K562 (cell line): Measurements from ENCODE around the gene ZDHHC24. TPM values are rescaled to one million over a fixed set of nuclear protein-coding genes. Genes with fewer than 3 reads are reported as not detected.

Experiments used
- ASH1L ChIP-seq: fragments of 450-650 bp; IDR thresholded peaks from 2 replicates; pipeline ENCODE4 v1.6.1; 2018; ENCODE audit warnings: borderline replicate concordance, mild to moderate bottlenecking, low read depth; ENCODE audit not compliant: partially characterized antibody
- BCL6 ChIP-seq: fragments of 250-450 bp; sonication (Bioruptor Pico); IDR thresholded peaks from 2 replicates; pipeline ENCODE4 v1.4.0; 2020
- BMI1 ChIP-seq: fragments of 150-350 bp; IDR thresholded peaks from 2 replicates; pipeline ENCODE4 v1.6.1; 2014; ENCODE audit warnings: low read length
- ERF ChIP-seq: fragments of 450-650 bp; formaldehyde crosslinking; IDR thresholded peaks from 2 replicates; pipeline ENCODE4 v1.4.0; 2020; ENCODE audit warnings: mild to moderate bottlenecking, mixed read lengths
- FOXA1 ChIP-seq: fragments of 450-650 bp; IDR thresholded peaks from 2 replicates; pipeline ENCODE4 v1.6.1; 2016; ENCODE audit warnings: mild to moderate bottlenecking, borderline replicate concordance
- HDAC2 ChIP-seq: fragments of 450-650 bp; IDR thresholded peaks from 2 replicates; pipeline ENCODE4 v1.6.1; 2016; ENCODE audit warnings: mild to moderate bottlenecking
- L3MBTL2 ChIP-seq: fragments of 450-650 bp; IDR thresholded peaks from 2 replicates; pipeline ENCODE4 v1.6.1; 2016; ENCODE audit warnings: mild to moderate bottlenecking, moderate library complexity
- NUFIP1 ChIP-seq: fragments of 450-650 bp; IDR thresholded peaks from 2 replicates; pipeline ENCODE4 v1.6.1; 2018; ENCODE audit not compliant: partially characterized antibody
- PHTF2 ChIP-seq: fragments of 250-450 bp; sonication (Bioruptor Pico); IDR thresholded peaks from 2 replicates; pipeline ENCODE4 v1.5.0; 2021; ENCODE audit warnings: mild to moderate bottlenecking
- RBM39 ChIP-seq: fragments of 200-400 bp; formaldehyde crosslinking; optimal IDR thresholded peaks from 2 replicates; pipeline ENCODE3; 2018; ENCODE audit warnings: low read depth, low read length
- RFX7 ChIP-seq: fragments of 250-450 bp; sonication (Bioruptor Pico); IDR thresholded peaks from 2 replicates; pipeline ENCODE4 v1.5.1; 2021; ENCODE audit warnings: mild to moderate bottlenecking
- TAL1 ChIP-seq: fragments of 450-650 bp; IDR thresholded peaks from 2 replicates; pipeline ENCODE4 v1.6.1; 2016; ENCODE audit warnings: mild to moderate bottlenecking
- ZNF583 ChIP-seq: fragments of 250-450 bp; sonication (Bioruptor Pico); IDR thresholded peaks from 2 replicates; pipeline ENCODE4 v1.4.0; 2020
- ZNF644 ChIP-seq: fragments of 200-800 bp; sonication (Bioruptor generic); IDR thresholded peaks from 2 replicates; pipeline ENCODE4 v1.6.1; 2016; ENCODE audit warnings: low read depth, missing genetic modification characterization, missing compliant biosample characterization
- ZNF668 ChIP-seq: fragments of 250-450 bp; sonication (Bioruptor Pico); IDR thresholded peaks from 2 replicates; pipeline ENCODE4 v1.8.0; 2022; ENCODE audit warnings: mild to moderate bottlenecking, inconsistent platforms
- polyA plus RNA-seq, 8 experiments: library from polyadenylated mRNA; depleted of rRNA in 4 of 8; stranded (reverse) in 5 of 8; unstranded in 3 of 8; fragments of >200 nt; fragmentation: Nextera tagmentation in 2 of 8; fragmentation: Illumina TruSeq in 1 of 8; extraction: Ambion mirVana in 2 of 8; extraction: Trizol in 1 of 8; gene quantifications; 2 replicates each; pipeline versions ENCODE4 v1.2.1 to v1.2.3, GENCODE V29; 2011 to 2014; ENCODE audit warnings: inconsistent platforms in 1 of 8, missing spikeins in 1 of 8
- total RNA-seq, 7 experiments: library from RNA; depleted of rRNA in 6 of 7; stranded (reverse); fragments of >200 nt in 6 of 7; fragmentation: Illumina TruSeq in 2 of 7; extraction: Trizol in 2 of 7; gene quantifications; 2 replicates each; pipeline versions ENCODE4 v1.2.1 to v1.2.3, GENCODE V29; 2011 to 2021; ENCODE audit warnings: low replicate concordance in 1 of 7
- TF ChIP-seq, protein P1 (sequence below): fragments of 200-400 bp; formaldehyde crosslinking; IDR thresholded peaks from 2 replicates; pipeline ENCODE4 v1.6.1; 2017; ENCODE audit warnings: mild to moderate bottlenecking, low read depth, low read length, moderate library complexity
- TF ChIP-seq, protein P2 (sequence below): sonication (generic); formaldehyde crosslinking; IDR thresholded peaks from 2 replicates; pipeline ENCODE4 v1.8.0; 2022; ENCODE audit warnings: missing genetic modification reagents, mild to moderate bottlenecking, moderate library complexity, borderline replicate concordance
- TF ChIP-seq, protein P3 (sequence below): fragments of 250-450 bp; sonication (Bioruptor Pico); IDR thresholded peaks from 2 replicates; pipeline ENCODE4 v1.8.0; 2022; ENCODE audit warnings: moderate library complexity, mild to moderate bottlenecking, inconsistent platforms
- TF ChIP-seq, protein P4 (sequence below): sonication (generic); IDR thresholded peaks from 2 replicates; pipeline ENCODE4 v1.6.1; 2016
- TF ChIP-seq, protein P5 (sequence below): fragments of 200-800 bp; sonication (Bioruptor generic); IDR thresholded peaks from 2 replicates; pipeline ENCODE4 v1.6.1; 2017; ENCODE audit warnings: missing genetic modification characterization, missing compliant biosample characterization
- TF ChIP-seq, protein P6 (sequence below): fragments of 250-450 bp; sonication (Bioruptor Pico); IDR thresholded peaks from 2 replicates; pipeline ENCODE4 v1.5.0; 2020; ENCODE audit warnings: mild to moderate bottlenecking, borderline replicate concordance

Gene ZDHHC24
- total and polyA plus RNA-seq, 9 of the 15 experiments (the other 6 are each of a cell fraction or from before 2014, with no cell fraction given) = 0.45 to 11.2 (median 2.7) TPM

GRCh38 chr11:66478729-66479393 is 67.0 kb downstream of the ZDHHC24 start (continued):
- TF ChIP-seq ZNF644 (tag) (no peak), ERF (CRISPR knock-in tag) (no peak), ZNF668 (CRISPR knock-in tag) (no peak), ASH1L (no peak), PHTF2 (CRISPR knock-in tag) (no peak), BMI1 (no peak), NUFIP1 (no peak), RBM39 (no peak), TAL1 (no peak), L3MBTL2 (no peak), HDAC2 (peak; percentile 89; the same call in 1 of the 2 replicates), BCL6 (CRISPR knock-in tag) (no peak), ZNF583 (no peak), RFX7 (CRISPR knock-in tag) (no peak), FOXA1 (no peak)
- TF ChIP-seq, protein P1, sequence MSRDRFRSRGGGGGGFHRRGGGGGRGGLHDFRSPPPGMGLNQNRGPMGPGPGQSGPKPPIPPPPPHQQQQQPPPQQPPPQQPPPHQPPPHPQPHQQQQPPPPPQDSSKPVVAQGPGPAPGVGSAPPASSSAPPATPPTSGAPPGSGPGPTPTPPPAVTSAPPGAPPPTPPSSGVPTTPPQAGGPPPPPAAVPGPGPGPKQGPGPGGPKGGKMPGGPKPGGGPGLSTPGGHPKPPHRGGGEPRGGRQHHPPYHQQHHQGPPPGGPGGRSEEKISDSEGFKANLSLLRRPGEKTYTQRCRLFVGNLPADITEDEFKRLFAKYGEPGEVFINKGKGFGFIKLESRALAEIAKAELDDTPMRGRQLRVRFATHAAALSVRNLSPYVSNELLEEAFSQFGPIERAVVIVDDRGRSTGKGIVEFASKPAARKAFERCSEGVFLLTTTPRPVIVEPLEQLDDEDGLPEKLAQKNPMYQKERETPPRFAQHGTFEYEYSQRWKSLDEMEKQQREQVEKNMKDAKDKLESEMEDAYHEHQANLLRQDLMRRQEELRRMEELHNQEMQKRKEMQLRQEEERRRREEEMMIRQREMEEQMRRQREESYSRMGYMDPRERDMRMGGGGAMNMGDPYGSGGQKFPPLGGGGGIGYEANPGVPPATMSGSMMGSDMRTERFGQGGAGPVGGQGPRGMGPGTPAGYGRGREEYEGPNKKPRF = no peak
- TF ChIP-seq, protein P2, sequence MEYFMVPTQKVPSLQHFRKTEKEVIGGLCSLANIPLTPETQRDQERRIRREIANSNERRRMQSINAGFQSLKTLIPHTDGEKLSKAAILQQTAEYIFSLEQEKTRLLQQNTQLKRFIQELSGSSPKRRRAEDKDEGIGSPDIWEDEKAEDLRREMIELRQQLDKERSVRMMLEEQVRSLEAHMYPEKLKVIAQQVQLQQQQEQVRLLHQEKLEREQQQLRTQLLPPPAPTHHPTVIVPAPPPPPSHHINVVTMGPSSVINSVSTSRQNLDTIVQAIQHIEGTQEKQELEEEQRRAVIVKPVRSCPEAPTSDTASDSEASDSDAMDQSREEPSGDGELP (CRISPR knock-in tag) = no peak
- TF ChIP-seq, protein P3, sequence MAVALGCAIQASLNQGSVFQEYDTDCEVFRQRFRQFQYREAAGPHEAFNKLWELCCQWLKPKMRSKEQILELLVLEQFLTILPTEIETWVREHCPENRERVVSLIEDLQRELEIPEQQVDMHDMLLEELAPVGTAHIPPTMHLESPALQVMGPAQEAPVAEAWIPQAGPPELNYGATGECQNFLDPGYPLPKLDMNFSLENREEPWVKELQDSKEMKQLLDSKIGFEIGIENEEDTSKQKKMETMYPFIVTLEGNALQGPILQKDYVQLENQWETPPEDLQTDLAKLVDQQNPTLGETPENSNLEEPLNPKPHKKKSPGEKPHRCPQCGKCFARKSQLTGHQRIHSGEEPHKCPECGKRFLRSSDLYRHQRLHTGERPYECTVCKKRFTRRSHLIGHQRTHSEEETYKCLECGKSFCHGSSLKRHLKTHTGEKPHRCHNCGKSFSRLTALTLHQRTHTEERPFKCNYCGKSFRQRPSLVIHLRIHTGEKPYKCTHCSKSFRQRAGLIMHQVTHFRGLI = no peak
- TF ChIP-seq, protein P4, sequence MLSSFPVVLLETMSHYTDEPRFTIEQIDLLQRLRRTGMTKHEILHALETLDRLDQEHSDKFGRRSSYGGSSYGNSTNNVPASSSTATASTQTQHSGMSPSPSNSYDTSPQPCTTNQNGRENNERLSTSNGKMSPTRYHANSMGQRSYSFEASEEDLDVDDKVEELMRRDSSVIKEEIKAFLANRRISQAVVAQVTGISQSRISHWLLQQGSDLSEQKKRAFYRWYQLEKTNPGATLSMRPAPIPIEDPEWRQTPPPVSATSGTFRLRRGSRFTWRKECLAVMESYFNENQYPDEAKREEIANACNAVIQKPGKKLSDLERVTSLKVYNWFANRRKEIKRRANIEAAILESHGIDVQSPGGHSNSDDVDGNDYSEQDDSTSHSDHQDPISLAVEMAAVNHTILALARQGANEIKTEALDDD = no peak
- TF ChIP-seq, protein P5, sequence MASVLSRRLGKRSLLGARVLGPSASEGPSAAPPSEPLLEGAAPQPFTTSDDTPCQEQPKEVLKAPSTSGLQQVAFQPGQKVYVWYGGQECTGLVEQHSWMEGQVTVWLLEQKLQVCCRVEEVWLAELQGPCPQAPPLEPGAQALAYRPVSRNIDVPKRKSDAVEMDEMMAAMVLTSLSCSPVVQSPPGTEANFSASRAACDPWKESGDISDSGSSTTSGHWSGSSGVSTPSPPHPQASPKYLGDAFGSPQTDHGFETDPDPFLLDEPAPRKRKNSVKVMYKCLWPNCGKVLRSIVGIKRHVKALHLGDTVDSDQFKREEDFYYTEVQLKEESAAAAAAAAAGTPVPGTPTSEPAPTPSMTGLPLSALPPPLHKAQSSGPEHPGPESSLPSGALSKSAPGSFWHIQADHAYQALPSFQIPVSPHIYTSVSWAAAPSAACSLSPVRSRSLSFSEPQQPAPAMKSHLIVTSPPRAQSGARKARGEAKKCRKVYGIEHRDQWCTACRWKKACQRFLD (CRISPR knock-in tag) = 0 out of 2 replicates have a peak, but pooled peaks have one; percentile 28
- TF ChIP-seq, protein P6, sequence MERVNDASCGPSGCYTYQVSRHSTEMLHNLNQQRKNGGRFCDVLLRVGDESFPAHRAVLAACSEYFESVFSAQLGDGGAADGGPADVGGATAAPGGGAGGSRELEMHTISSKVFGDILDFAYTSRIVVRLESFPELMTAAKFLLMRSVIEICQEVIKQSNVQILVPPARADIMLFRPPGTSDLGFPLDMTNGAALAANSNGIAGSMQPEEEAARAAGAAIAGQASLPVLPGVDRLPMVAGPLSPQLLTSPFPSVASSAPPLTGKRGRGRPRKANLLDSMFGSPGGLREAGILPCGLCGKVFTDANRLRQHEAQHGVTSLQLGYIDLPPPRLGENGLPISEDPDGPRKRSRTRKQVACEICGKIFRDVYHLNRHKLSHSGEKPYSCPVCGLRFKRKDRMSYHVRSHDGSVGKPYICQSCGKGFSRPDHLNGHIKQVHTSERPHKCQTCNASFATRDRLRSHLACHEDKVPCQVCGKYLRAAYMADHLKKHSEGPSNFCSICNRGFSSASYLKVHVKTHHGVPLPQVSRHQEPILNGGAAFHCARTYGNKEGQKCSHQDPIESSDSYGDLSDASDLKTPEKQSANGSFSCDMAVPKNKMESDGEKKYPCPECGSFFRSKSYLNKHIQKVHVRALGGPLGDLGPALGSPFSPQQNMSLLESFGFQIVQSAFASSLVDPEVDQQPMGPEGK (CRISPR knock-in tag) = no peak
